Hepatocyte (in vitro differentiated cells): Measurements from ENCODE around the gene ELL. TPM values are rescaled to one million over a fixed set of nuclear protein-coding genes. Genes with fewer than 3 reads are reported as not detected.

Source experiments
- DNase-seq: peaks from one replicate; pipeline ENCODE4 v3.0.0-alpha.2; 2016; ENCODE audit warnings: low spot score
- H2AFZ ChIP-seq: fragments of 200-600 bp; sonication (generic); 2 replicates; pipeline ENCODE4 v1.6.0; 2016; ENCODE audit warnings: antibody characterized with exemption, mild to moderate bottlenecking
- H3K27ac ChIP-seq: fragments of 200-600 bp; sonication (generic); 2 replicates; pipeline ENCODE4 v1.5.1; 2016; ENCODE audit warnings: mild to moderate bottlenecking
- H3K27me3 ChIP-seq: fragments of 200-600 bp; sonication (generic); 2 replicates; pipeline ENCODE4 v1.6.1; 2016
- H3K36me3 ChIP-seq: fragments of 200-600 bp; sonication (generic); replicated peaks from 2 replicates; pipeline ENCODE4 v1.5.1; 2016; ENCODE audit warnings: low read depth; ENCODE audit not compliant: insufficient read depth
- H3K4me1 ChIP-seq: fragments of 200-600 bp; sonication (generic); 2 replicates; pipeline ENCODE4 v1.5.1; 2016; ENCODE audit warnings: mild to moderate bottlenecking, moderate library complexity; ENCODE audit not compliant: insufficient read depth
- H3K4me2 ChIP-seq: fragments of 200-600 bp; sonication (generic); 2 replicates; pipeline ENCODE4 v1.6.0; 2016
- H3K4me3 ChIP-seq: fragments of 200-600 bp; sonication (generic); 2 replicates; pipeline ENCODE4 v1.5.1; 2016; ENCODE audit warnings: mild to moderate bottlenecking
- H3K79me2 ChIP-seq: fragments of 200-600 bp; sonication (generic); 2 replicates; pipeline ENCODE4 v1.6.0; 2017; ENCODE audit warnings: mild to moderate bottlenecking
- H3K9me2 ChIP-seq: fragments of 200-600 bp; sonication (generic); replicated peaks from 2 replicates; pipeline ENCODE4 v1.6.0; 2017; ENCODE audit warnings: mild to moderate bottlenecking; ENCODE audit not compliant: insufficient read depth
- H3K9me3 ChIP-seq: fragments of 200-600 bp; sonication (generic); 2 replicates; pipeline ENCODE4 v1.5.1; 2016; ENCODE audit warnings: low read depth, mild to moderate bottlenecking
- H4K20me1 ChIP-seq: fragments of 200-600 bp; sonication (generic); 2 replicates; pipeline ENCODE4 v1.6.0; 2016; ENCODE audit warnings: mild to moderate bottlenecking; ENCODE audit not compliant: insufficient read depth, poor library complexity, severe bottlenecking
- CTCF ChIP-seq: fragments of 200-600 bp; sonication (generic); IDR thresholded peaks from 2 replicates; pipeline ENCODE4 v1.5.1; 2016; ENCODE audit warnings: antibody characterized with exemption, mild to moderate bottlenecking; ENCODE audit not compliant: poor library complexity
- EZH2 ChIP-seq: fragments of 200-600 bp; sonication (generic); IDR thresholded peaks from 2 replicates; pipeline ENCODE4 v1.6.1; 2016; ENCODE audit warnings: antibody characterized with exemption, mild to moderate bottlenecking, borderline replicate concordance
- EZH2phosphoT487 ChIP-seq: fragments of 200-600 bp; sonication (generic); IDR thresholded peaks from one replicate; pipeline ENCODE4 v1.6.1; 2018; ENCODE audit warnings: antibody characterized with exemption, mild to moderate bottlenecking, low read depth, moderate library complexity; ENCODE audit not compliant: unreplicated experiment, severe bottlenecking
- WGBS: methylation state at CpG from one replicate; pipeline ENCODE4 v1.1.6; 2016; ENCODE audit warnings: low lambda C conversion rate; ENCODE audit errors: missing lambda C conversion rate; 5-methylcytosine and 5-hydroxymethylcytosine counted together
- polyA plus RNA-seq: library from polyadenylated mRNA; unstranded; fragments of >200 nt; fragmentation: Nextera tagmentation; extraction: Ambion mirVana; gene quantifications from 2 replicates; pipeline ENCODE4 v1.2.1, GENCODE V29; 2016
- total RNA-seq: library from RNA; depleted of rRNA; stranded (reverse); fragments of >200 nt; gene quantifications from 2 replicates; pipeline ENCODE4 v1.2.3, GENCODE V29; 2014

Gene ELL
- total and polyA plus RNA-seq, 2 experiments from 2014 or later = 11.0 to 15.0 TPM

GRCh38 chr19:18520848-18521691 lies 800 bp downstream of the ELL start:
- Histone ChIP-seq H3K9me2 (no peaks in the 10 kb centered on the region), H2AFZ (no peak overlapping the region), H3K9me3 (no peaks in the 10 kb centered on the region), H3K27ac (peak overlapping the region; percentile 97), H3K36me3 (no peaks in the 10 kb centered on the region), H3K79me2 (peaks cover 46% of the 10 kb centered on the region), H3K27me3 (no peaks in the 10 kb centered on the region), H3K4me3 (peak overlapping the region; percentile 58), H3K4me1 (peaks cover 24% of the 10 kb centered on the region), H4K20me1 (peaks cover 20% of the 10 kb centered on the region), H3K4me2 (peak overlapping the region; percentile 82)
- 5% methylated on average over 28 of the region's 41 CpGs for WGBS
- peak; percentile 52 for DNase-seq
- TF ChIP-seq EZH2 (no peak), EZH2phosphoT487 (no peak), CTCF (no peak)

GRCh38 chr19:18519962-18520847 lies 1.7 kb downstream of the ELL start:
- peak overlapping the region; percentile 58 for H3K4me3 ChIP-seq
- H3K9me2 ChIP-seq = no peaks in the 10 kb centered on the region
- DNase-seq = peak; percentile 92
- H2AFZ ChIP-seq = no peak overlapping the region
- no peaks in the 10 kb centered on the region for H3K36me3 ChIP-seq
- no peaks in the 10 kb centered on the region for H3K27me3 ChIP-seq
- peak overlapping the region; percentile 82 for H3K4me2 ChIP-seq
- peaks cover 54% of the 10 kb centered on the region for H3K79me2 ChIP-seq
- peaks cover 32% of the 10 kb centered on the region for H3K4me1 ChIP-seq
- TF ChIP-seq EZH2 (no peak), EZH2phosphoT487 (no peak), CTCF (peak; percentile 67)
- H3K27ac ChIP-seq = peak overlapping the region; percentile 97
- peaks cover 28% of the 10 kb centered on the region for H4K20me1 ChIP-seq
- WGBS = 10% methylated on average over 22 of the region's 22 CpGs
- H3K9me3 ChIP-seq = no peaks in the 10 kb centered on the region

GRCh38 chr19:18518639-18519038 lies 3.2 kb downstream of the ELL start:
- peaks cover 46% of the 10 kb centered on the region for H3K4me1 ChIP-seq
- no peaks in the 10 kb centered on the region for H3K27me3 ChIP-seq
- no peak overlapping the region for H2AFZ ChIP-seq
- no peak for DNase-seq
- peaks cover 40% of the 10 kb centered on the region for H4K20me1 ChIP-seq
- peaks cover 67% of the 10 kb centered on the region for H3K79me2 ChIP-seq
- H3K27ac ChIP-seq = peak overlapping the region; percentile 97
- no peaks in the 10 kb centered on the region for H3K36me3 ChIP-seq
- 89% methylated on average over 9 of the region's 9 CpGs for WGBS
- peak overlapping the region; percentile 82 for H3K4me2 ChIP-seq
- TF ChIP-seq EZH2 (no peak), CTCF (no peak), EZH2phosphoT487 (no peak)
- H3K4me3 ChIP-seq = no peak overlapping the region
- H3K9me2 ChIP-seq = no peaks in the 10 kb centered on the region
- no peaks in the 10 kb centered on the region for H3K9me3 ChIP-seq
